ENCODE results near the gene NARF.

Gene NARF

DNA sequence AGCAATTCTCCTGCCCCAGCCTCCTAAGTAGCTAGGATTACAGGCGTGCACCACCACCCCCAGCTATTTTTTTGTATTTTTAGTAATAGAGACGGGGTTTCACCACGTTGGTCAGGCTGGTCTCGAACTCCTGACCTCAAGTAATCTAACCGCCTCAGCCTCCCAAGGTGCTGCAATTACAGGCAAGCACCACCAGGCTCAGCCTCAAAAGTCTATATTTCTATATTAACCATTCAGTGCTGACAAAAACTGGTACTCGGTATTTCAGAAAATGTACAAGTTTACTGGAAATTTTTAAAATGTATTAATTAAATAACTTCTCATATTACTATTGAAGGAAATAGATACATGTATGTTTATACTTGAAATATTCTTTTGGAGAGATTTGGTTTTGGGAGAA is 41.8 kb upstream of the NARF start:
- Histone ChIP-seq H3K9ac (ENCODE audit: low read length) (no peak overlapping the region), H3K27me3 (replicated peaks; ENCODE audit: control insufficient read depth, insufficient read depth, low read length) (no peaks in the 10 kb centered on the region), H3K9me3 (ENCODE audit: control insufficient read depth, low read length) (no peaks in the 10 kb centered on the region), H3K36me3 (ENCODE audit: control insufficient read depth, insufficient read depth, low read length, severe bottlenecking) (peaks cover 3% of the 10 kb centered on the region), H3K4me3 (ENCODE audit: low read length) (no peak overlapping the region), H3K4me1 (ENCODE audit: control insufficient read depth, insufficient read depth, low read length) (peaks cover 17% of the 10 kb centered on the region)
- peak; percentile 19 for DNase-seq (ENCODE audit: low read depth)

DNA sequence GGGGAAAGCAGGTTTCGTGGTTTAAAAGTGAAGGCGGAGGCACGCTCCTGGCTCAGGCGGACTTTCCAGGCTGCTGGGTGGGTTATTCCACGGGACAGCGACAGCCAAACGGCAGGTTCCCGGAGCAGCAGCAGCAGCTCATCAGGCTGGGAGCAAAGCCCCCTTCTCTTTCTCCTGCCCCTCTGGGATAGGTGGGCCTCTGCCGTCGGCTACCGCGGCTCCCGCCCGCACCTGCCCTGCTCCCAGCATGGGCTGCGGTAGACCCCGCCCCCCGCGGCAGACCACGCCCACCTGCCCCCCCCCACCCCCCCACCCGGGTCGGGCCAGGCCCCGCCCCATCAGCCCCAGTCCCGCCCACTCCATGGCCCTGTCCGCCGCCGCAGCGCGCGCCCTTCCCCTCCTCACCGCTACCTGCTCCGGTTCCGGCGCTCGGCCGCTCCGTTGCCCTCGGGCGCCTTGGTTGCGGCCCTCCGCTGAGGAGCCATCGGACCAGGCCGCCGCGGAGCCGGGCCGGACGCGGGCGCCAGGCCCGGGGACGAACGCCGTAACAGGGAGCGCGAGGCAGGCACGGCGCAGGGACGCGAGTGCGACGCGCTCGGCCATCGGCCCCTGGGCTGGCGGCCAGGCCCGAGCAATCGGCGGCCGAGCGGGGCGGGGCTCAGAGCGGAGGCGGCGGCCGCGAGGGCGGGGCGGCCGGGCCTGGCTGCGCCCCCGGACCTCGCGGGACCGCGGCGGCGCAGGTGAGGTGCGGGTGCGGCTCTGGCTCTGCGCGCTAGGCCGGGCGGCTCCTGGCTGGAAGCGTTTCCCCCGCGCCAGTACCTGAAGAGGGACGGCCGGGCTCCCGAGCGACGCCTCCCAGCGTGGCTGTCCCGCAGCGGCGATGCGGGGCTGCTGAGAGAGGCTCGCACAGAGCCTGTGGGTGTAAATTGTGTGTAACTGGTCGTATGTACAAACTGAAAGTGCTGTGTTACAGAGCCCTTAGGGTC is 40.2 kb upstream of the NARF start, which contains the start of the genes HEXD and OGFOD3:
Gene HEXD (plus strand): TSS at position 347 of the 986 bp plus-strand sequence. CDS start 1,453 bp downstream, outside the sequence.
Gene OGFOD3 (minus strand): TSS at position 586 of the 986 bp plus-strand sequence. CDS start 101 bp downstream, at position 485.
- peak within 1 kb of the TSS; percentile 88 for H3K9ac ChIP-seq (ENCODE audit: low read length)
- peaks cover 4% of the 10 kb centered on the region for H3K9me3 ChIP-seq (ENCODE audit: control insufficient read depth, low read length)
- peak within 1 kb of the TSS; percentile 95 for H3K4me3 ChIP-seq (ENCODE audit: low read length)
- H3K27me3 ChIP-seq (replicated peaks; ENCODE audit: control insufficient read depth, insufficient read depth, low read length), result no peaks in the 10 kb centered on the region
- peaks cover 17% of the 10 kb centered on the region for H3K4me1 ChIP-seq (ENCODE audit: control insufficient read depth, insufficient read depth, low read length)
- no peaks in the 10 kb centered on the region for H3K36me3 ChIP-seq (ENCODE audit: control insufficient read depth, insufficient read depth, low read length, severe bottlenecking)
- DNase-seq (ENCODE audit: low read depth), result peak; percentile 95

DNA sequence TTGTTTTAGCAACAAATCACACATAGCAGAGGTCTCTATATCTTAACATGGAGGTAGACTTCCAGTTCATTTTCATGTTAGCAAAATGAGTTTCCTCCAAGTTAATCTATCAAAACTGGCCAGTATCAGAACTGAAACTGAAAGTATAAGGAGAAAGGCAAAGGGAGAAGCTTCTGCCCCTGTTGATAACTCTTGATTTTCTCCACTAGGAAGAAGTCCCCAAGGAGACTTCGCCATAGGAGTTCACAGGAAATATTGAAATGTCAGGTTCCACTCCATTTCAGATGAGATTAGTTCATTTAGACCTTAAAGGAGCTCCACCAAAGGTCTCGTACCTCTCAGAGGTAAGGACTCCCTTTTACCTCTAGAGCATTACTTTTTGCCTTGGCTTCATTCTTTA is 39.0 kb upstream of the NARF start:
- Histone ChIP-seq H3K4me1 (ENCODE audit: control insufficient read depth, insufficient read depth, low read length) (peaks cover 22% of the 10 kb centered on the region), H3K36me3 (ENCODE audit: control insufficient read depth, insufficient read depth, low read length, severe bottlenecking) (no peaks in the 10 kb centered on the region), H3K9me3 (ENCODE audit: control insufficient read depth, low read length) (peaks cover 4% of the 10 kb centered on the region), H3K27me3 (replicated peaks; ENCODE audit: control insufficient read depth, insufficient read depth, low read length) (no peaks in the 10 kb centered on the region), H3K4me3 (ENCODE audit: low read length) (peak overlapping the region; percentile 95), H3K9ac (ENCODE audit: low read length) (peak overlapping the region; percentile 88)
- DNase-seq (ENCODE audit: low read depth), result no peak

DNA sequence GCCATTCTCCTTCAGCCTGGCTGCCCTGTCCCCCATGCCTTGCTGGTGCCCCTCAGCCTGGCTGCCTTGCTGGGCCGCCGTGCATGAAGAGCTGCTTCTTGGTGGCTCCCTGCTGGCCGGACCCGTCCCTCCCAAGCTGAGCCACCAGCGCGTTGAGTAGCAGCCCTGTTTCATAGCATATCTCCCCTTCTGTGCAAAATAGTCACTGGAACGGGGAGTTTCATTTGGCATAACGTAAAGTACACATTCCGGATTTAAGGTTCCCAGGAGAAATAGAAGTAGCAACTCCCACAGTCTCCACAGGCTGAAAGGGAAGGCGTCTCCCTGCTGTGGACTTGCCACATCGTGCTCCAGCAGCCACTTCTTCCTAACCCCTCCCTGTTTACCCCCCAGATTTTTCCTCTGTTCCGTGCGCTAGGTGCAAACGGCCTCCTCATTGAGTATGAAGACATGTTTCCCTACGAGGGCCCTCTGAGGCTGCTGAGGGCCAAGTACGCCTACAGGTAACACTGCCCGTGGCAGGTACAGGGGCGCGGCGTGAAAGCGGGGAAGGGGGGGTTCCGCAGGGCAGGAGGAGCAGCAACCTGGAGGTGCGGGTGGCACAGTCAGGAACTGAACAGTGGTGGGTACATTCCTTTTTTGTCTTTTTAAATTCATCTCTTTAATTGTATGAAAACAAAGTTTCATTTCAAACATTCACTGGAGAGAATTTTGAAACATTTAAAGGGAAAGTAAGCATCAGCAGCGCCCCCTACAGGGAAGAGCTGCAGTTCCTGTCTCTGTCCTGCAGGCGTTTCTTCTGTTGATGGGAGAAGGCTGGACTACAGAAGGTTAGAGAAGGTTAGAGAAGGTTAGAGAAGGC is 34.3 kb upstream of the NARF start:
- Histone ChIP-seq H3K27me3 (replicated peaks; ENCODE audit: control insufficient read depth, insufficient read depth, low read length) (no peaks in the 10 kb centered on the region), H3K9me3 (ENCODE audit: control insufficient read depth, low read length) (peaks cover 4% of the 10 kb centered on the region), H3K36me3 (ENCODE audit: control insufficient read depth, insufficient read depth, low read length, severe bottlenecking) (no peaks in the 10 kb centered on the region), H3K9ac (ENCODE audit: low read length) (peak overlapping the region; percentile 73), H3K4me1 (ENCODE audit: control insufficient read depth, insufficient read depth, low read length) (peaks cover 20% of the 10 kb centered on the region), H3K4me3 (ENCODE audit: low read length) (peak overlapping the region; percentile 71)
- peak; percentile 57 for DNase-seq (ENCODE audit: low read depth)

DNA sequence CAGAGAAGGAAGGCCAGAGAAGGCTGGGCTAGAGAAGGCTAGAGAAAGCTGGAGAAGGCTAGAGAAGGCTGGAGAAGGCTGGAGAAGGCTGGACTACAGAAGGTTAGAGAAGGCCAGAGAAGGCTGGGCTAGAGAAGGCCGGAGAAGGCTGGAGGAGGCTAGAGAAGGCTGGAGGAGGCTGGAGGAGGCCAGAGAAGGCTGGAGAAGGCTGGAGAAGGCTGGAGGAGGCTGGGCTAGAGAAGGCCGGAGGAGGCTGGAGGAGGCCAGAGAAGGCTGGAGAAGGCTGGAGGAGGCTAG is 33.7 kb upstream of the NARF start:
- peaks cover 15% of the 10 kb centered on the region for H3K4me1 ChIP-seq (ENCODE audit: control insufficient read depth, insufficient read depth, low read length)
- peaks cover 4% of the 10 kb centered on the region for H3K9me3 ChIP-seq (ENCODE audit: control insufficient read depth, low read length)
- no peaks in the 10 kb centered on the region for H3K27me3 ChIP-seq (replicated peaks; ENCODE audit: control insufficient read depth, insufficient read depth, low read length)
- H3K4me3 ChIP-seq (ENCODE audit: low read length), result peak overlapping the region; percentile 71
- DNase-seq (ENCODE audit: low read depth), result no peak
- H3K9ac ChIP-seq (ENCODE audit: low read length), result peak overlapping the region; percentile 73
- no peaks in the 10 kb centered on the region for H3K36me3 ChIP-seq (ENCODE audit: control insufficient read depth, insufficient read depth, low read length, severe bottlenecking)

DNA sequence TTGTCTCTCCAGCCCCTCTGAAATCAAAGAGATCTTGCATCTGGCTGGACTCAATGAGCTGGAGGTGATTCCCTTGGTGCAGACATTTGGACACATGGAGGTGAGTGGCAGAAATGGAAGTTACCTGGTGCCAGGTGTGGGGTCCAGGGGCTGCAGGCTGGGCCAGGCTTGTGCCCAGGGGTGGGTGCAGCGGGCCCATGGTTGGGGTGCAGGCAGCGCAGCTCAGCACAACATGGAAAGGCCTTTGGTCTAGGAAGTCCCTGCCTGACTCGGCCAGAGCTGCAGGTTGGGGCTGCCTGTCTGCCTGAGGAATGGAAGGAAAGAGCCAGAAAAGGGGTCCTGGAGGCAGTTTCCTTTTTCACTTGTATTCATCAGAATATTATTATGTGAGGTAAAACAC is 30.0 kb upstream of the NARF start:
- Histone ChIP-seq H3K27me3 (replicated peaks; ENCODE audit: control insufficient read depth, insufficient read depth, low read length) (no peaks in the 10 kb centered on the region), H3K9me3 (ENCODE audit: control insufficient read depth, low read length) (no peaks in the 10 kb centered on the region), H3K4me1 (ENCODE audit: control insufficient read depth, insufficient read depth, low read length) (peaks cover 15% of the 10 kb centered on the region), H3K36me3 (ENCODE audit: control insufficient read depth, insufficient read depth, low read length, severe bottlenecking) (no peaks in the 10 kb centered on the region), H3K4me3 (ENCODE audit: low read length) (no peak overlapping the region), H3K9ac (ENCODE audit: low read length) (no peak overlapping the region)
- no peak for DNase-seq (ENCODE audit: low read depth)

DNA sequence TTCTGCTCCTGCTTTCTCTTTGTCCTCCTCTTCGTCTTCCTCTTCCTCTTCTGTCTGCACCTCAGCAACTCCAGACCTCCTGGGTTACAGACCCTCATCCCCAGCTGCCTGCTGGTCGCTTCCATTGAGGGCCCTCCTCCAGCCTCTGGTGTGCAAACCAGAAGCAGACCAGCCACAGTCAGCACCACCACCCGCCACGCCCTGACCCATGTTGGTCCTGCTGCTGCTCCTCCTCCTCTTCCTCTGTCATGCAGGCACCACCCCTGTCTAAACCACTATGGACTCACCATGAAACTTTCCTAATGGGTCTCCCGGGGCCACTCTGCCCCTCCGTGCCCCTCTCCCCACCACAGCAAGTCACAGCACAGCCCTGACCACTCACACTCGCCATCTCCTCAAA is 28.7 kb upstream of the NARF start:
- Histone ChIP-seq H3K27me3 (replicated peaks; ENCODE audit: control insufficient read depth, insufficient read depth, low read length) (no peaks in the 10 kb centered on the region), H3K9ac (ENCODE audit: low read length) (no peak overlapping the region), H3K4me1 (ENCODE audit: control insufficient read depth, insufficient read depth, low read length) (peaks cover 4% of the 10 kb centered on the region), H3K9me3 (ENCODE audit: control insufficient read depth, low read length) (no peaks in the 10 kb centered on the region), H3K36me3 (ENCODE audit: control insufficient read depth, insufficient read depth, low read length, severe bottlenecking) (no peaks in the 10 kb centered on the region), H3K4me3 (ENCODE audit: low read length) (no peak overlapping the region)
- DNase-seq (ENCODE audit: low read depth), result no peak

DNA sequence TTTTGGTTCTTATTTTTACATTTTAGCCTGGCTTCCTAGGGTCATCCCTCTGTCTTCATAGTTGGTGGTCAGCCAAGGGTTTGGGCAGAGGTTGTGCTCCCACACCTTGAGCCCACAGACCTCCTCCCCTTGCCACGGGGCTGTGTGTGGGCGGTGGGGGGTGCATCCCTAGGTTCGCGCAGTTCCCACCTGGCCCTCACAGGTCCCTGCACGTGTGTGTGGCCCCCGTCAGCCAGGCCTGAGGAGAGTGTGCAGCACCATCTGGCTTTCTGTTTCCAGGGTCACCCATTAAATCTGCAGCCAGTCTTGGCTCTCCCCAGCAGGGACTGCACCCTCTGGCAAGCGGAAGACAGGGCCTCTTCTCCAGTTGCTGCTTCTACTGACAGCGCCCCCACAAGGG is 26.5 kb upstream of the NARF start:
- H3K27me3 ChIP-seq (replicated peaks; ENCODE audit: control insufficient read depth, insufficient read depth, low read length), result no peaks in the 10 kb centered on the region
- no peaks in the 10 kb centered on the region for H3K9me3 ChIP-seq (ENCODE audit: control insufficient read depth, low read length)
- no peak overlapping the region for H3K9ac ChIP-seq (ENCODE audit: low read length)
- H3K4me3 ChIP-seq (ENCODE audit: low read length), result no peak overlapping the region
- H3K4me1 ChIP-seq (ENCODE audit: control insufficient read depth, insufficient read depth, low read length), result no peaks in the 10 kb centered on the region
- H3K36me3 ChIP-seq (ENCODE audit: control insufficient read depth, insufficient read depth, low read length, severe bottlenecking), result no peaks in the 10 kb centered on the region
- DNase-seq (ENCODE audit: low read depth), result no peak

DNA sequence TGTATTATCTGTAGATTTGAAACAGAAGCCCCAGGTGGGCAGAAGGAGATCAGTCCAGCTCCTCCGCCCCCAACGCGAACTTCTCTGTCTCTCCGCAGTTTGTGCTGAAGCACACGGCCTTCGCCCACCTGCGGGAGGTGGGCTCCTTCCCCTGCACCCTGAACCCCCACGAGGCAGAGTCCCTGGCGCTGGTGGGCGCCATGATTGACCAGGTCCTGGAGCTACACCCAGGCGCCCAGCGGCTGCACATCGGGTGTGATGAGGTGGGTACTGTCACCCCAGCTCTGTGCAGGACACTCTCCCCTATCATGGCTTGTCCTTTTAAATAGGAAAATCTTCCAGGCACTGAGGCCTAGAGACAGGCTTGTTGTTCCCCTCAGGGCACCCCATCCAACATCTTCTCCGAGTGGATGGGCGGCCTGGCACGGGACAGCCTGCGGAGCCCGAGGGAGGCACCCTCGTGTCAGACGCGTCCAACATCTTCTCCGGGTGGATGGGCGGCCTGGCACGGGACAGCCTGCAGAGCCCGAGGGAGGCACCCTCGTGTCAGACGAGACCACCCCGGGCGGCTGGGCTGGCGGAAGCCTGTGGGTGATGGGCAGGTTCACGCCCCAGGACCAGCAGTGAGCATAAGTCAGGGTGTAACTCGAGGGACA is 24.9 kb upstream of the NARF start:
- Histone ChIP-seq H3K9me3 (ENCODE audit: control insufficient read depth, low read length) (no peaks in the 10 kb centered on the region), H3K9ac (ENCODE audit: low read length) (no peak overlapping the region), H3K27me3 (replicated peaks; ENCODE audit: control insufficient read depth, insufficient read depth, low read length) (no peaks in the 10 kb centered on the region), H3K36me3 (ENCODE audit: control insufficient read depth, insufficient read depth, low read length, severe bottlenecking) (no peaks in the 10 kb centered on the region), H3K4me3 (ENCODE audit: low read length) (no peak overlapping the region), H3K4me1 (ENCODE audit: control insufficient read depth, insufficient read depth, low read length) (no peaks in the 10 kb centered on the region)
- DNase-seq (ENCODE audit: low read depth), result no peak

DNA sequence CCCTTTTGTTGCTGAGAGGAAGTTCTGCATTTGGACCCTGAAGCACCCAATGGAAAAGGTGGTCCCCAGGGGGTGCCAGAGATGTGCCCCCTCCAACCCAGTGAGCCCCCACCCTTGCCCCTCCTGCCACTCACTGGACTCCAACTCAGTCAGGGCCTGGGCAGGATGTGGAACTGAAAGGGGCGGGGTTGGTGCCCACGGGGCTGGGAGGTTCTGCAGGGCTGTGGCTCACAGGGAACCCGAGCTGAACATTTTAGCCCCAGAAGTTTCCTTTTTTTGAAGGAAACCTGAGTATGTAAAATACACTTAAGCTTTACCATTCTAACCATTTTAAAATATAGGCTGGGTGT is 24.4 kb upstream of the NARF start:
- Histone ChIP-seq H3K4me3 (ENCODE audit: low read length) (no peak overlapping the region), H3K4me1 (ENCODE audit: control insufficient read depth, insufficient read depth, low read length) (no peaks in the 10 kb centered on the region), H3K9ac (ENCODE audit: low read length) (no peak overlapping the region), H3K9me3 (ENCODE audit: control insufficient read depth, low read length) (no peaks in the 10 kb centered on the region), H3K36me3 (ENCODE audit: control insufficient read depth, insufficient read depth, low read length, severe bottlenecking) (no peaks in the 10 kb centered on the region), H3K27me3 (replicated peaks; ENCODE audit: control insufficient read depth, insufficient read depth, low read length) (no peaks in the 10 kb centered on the region)
- no peak for DNase-seq (ENCODE audit: low read depth)

DNA sequence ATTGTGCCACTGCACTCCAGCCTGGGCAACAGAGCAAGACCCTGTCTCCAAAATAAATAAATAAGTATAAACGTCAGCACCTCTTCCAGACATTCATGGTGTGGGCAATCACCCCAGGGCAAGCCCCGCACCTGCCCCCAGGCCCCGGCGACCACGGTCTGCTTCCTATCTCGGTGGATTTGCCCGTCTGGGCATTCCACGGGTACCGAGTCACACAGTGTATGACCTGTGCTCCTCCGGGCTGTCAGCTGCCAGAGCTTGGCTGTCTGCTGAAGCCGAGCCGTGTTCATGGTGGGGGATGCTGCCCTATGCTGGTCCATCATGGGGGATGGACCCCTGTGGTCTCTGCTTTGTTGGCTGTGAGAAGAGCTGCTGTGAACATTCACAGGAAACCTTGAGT is 23.4 kb upstream of the NARF start:
- Histone ChIP-seq H3K4me1 (ENCODE audit: control insufficient read depth, insufficient read depth, low read length) (no peaks in the 10 kb centered on the region), H3K27me3 (replicated peaks; ENCODE audit: control insufficient read depth, insufficient read depth, low read length) (no peaks in the 10 kb centered on the region), H3K36me3 (ENCODE audit: control insufficient read depth, insufficient read depth, low read length, severe bottlenecking) (no peaks in the 10 kb centered on the region), H3K9ac (ENCODE audit: low read length) (no peak overlapping the region), H3K4me3 (ENCODE audit: low read length) (no peak overlapping the region), H3K9me3 (ENCODE audit: control insufficient read depth, low read length) (no peaks in the 10 kb centered on the region)
- no peak for DNase-seq (ENCODE audit: low read depth)

Data from adipocyte (in vitro differentiated cells).